ENCODE measurements around the gene TRIO.

Gene TRIO

DNA sequence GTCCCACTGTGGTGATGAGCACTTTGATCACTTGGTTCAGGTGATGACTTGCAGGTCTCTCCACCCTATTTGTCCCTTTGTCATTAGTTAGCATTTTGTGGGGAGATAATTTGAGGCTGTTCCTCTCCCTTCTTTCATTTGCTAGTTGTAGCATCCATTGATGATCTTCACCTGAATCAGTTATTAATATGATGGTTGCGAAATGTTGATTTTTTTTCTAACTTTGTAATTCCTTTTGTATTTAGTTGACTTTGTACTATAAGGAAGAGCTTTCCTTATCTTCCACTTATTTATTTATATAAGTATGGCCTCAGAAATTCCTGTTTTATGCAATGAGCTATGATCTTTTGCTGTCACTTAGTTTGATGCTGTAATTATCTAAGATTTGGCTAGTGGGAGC lies 12.6 kb downstream of the TRIO start:
- peak overlapping the region in 10 of 11 experiments; percentile 70 to 89 (median 78); a peak in 19 of 22 replicates for H3K27ac ChIP-seq
- no peaks in the 10 kb centered on the region for H3K27me3 ChIP-seq
- peaks cover 24 to 100% (median 95%) of the 10 kb centered on the region in 11 experiments for H4K20me1 ChIP-seq
- peak overlapping the region; percentile 76 to 93 (median 87) for H3K4me2 ChIP-seq
- H3K36me3 ChIP-seq = peaks cover 0 to 16% (median 5%) of the 10 kb centered on the region in 11 experiments; a peak in 6 of 22 replicates
- H3K4me1 ChIP-seq = peaks cover 69 to 88% (median 83%) of the 10 kb centered on the region in 10 experiments
- H3K9ac ChIP-seq = peak overlapping the region in 8 of 11 experiments; percentile 66 to 79 (median 72); a peak in 13 of 22 replicates
- H3K4me3 ChIP-seq = peak overlapping the region in 5 of 10 experiments; percentile 33 to 54 (median 42); a peak in 5 of 20 replicates
- peak in 1 of 11 experiments; percentile 55; a peak in 1 of 22 replicates for TF ChIP-seq Cebpa-rat (IDR thresholded peaks at IDR 0.05)
- H3K9me3 ChIP-seq (replicated peaks in 1 of 11) = peaks cover 0 to 5% (median 2%) of the 10 kb centered on the region in 11 experiments; a peak in 9 of 22 replicates

DNA sequence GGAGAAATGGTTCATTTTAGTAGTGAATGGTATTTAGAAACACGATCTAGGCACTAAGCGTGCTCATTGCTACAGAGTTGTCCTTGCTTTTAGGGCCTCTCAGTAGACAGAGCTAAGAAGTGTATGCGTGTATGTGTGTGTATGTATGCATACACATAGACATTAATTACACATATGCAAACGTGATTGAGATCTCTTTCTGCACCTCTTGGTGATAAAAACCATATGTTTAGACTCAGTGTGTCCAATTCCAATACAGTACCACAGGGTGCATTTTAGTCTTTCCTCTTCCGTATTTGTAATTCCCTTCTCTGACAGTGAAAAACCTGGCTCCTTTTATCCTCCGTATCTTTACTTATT lies 13.1 kb downstream of the TRIO start:
- Histone ChIP-seq H3K27ac (peak overlapping the region in 10 of 11 experiments; percentile 69 to 89 (median 78); a peak in 21 of 22 replicates), H3K36me3 (peaks cover 0 to 21% (median 6%) of the 10 kb centered on the region in 11 experiments; a peak in 7 of 22 replicates), H3K4me2 (peak overlapping the region; percentile 76 to 93 (median 87)), H3K27me3 (no peaks in the 10 kb centered on the region), H3K9me3 (replicated peaks in 1 of 11) (peaks cover 0 to 11% (median 7%) of the 10 kb centered on the region in 11 experiments; a peak in 16 of 22 replicates), H3K4me1 (peaks cover 66 to 92% (median 84%) of the 10 kb centered on the region in 10 experiments), H3K9ac (peak overlapping the region; percentile 62 to 79 (median 71); a peak in 19 of 22 replicates), H3K4me3 (peak overlapping the region; percentile 23 to 54 (median 38); a peak in 15 of 20 replicates), H4K20me1 (peaks cover 20 to 100% (median 95%) of the 10 kb centered on the region in 11 experiments)
- TF ChIP-seq Cebpa-rat (IDR thresholded peaks at IDR 0.05) = no peak

DNA sequence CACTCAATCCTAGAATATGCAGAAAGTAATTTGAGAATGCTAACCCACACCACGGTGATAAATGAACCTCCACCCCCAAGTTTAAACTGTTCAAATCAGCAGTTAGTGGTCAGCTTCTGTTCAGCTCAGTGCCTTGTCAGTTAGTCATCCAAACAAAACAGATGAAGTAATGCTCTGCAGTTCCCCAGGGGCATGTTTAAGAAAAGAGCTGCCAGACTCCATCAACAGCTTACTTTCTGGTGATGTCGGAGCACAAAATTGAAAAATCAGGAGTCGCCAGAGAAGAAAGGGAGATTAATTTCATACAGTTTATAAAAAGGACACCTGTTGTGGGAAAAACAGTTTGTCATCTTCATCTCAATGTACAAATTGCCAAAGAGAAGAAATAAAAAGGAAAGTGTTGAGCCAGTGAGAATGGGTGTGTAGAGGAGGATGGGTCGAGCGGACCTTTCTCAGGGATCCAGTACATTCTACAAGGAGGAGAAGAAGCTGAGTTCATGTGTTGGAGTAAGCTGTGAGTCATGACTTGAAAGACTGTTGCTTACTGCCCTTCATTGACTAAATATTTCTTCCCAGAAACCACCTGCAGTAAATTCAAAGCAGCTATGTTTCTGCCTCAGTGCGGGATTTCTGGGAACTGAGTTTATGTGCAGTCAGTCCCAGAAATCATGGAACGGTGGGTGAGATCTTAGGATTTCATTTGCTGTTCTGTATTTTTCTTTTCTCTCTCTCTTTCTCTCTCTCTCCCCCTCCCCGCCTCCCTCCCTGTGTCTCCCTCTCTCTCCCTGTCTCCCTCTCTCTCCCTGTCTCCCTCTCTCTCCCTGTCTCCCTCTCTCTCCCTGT lies 13.7 kb downstream of the TRIO start:
- Histone ChIP-seq H3K4me3 (peak overlapping the region; percentile 23 to 54 (median 38); a peak in 19 of 20 replicates), H3K4me1 (peaks cover 66 to 93% (median 84%) of the 10 kb centered on the region in 10 experiments), H3K9me3 (replicated peaks in 1 of 11) (peaks cover 0 to 17% (median 13%) of the 10 kb centered on the region in 11 experiments; a peak in 17 of 22 replicates), H3K27me3 (no peaks in the 10 kb centered on the region), H3K36me3 (peaks cover 0 to 27% (median 8%) of the 10 kb centered on the region in 11 experiments; a peak in 7 of 22 replicates), H3K4me2 (peak overlapping the region; percentile 76 to 93 (median 87)), H4K20me1 (peaks cover 20 to 100% (median 94%) of the 10 kb centered on the region in 11 experiments), H3K27ac (peak overlapping the region; percentile 15 to 89 (median 78); a peak in 21 of 22 replicates), H3K9ac (peak overlapping the region; percentile 62 to 79 (median 71))
- TF ChIP-seq Cebpa-rat (IDR thresholded peaks at IDR 0.05) = no peak

DNA sequence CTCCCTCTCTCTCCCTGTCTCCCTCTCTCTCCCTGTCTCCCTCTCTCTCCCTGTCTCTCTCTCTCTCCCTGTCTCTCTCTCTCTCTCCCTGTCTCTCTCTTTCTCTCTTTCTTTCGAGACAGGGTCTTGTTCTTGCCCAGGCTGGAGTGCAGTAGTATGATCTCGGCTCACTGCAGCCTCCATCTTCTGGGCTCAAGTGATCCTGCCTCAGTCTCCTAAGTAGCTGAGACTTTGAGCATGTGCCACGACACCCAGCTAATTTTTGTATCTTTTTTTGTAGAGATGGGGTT lies 14.3 kb downstream of the TRIO start:
- peaks cover 65 to 88% (median 80%) of the 10 kb centered on the region in 10 experiments for H3K4me1 ChIP-seq
- peak overlapping the region in 7 of 10 experiments; percentile 38 to 54 (median 42); a peak in 11 of 20 replicates for H3K4me3 ChIP-seq
- H3K27me3 ChIP-seq = no peaks in the 10 kb centered on the region
- H3K4me2 ChIP-seq = peak overlapping the region; percentile 76 to 93 (median 87)
- no peak for TF ChIP-seq Cebpa-rat (IDR thresholded peaks at IDR 0.05)
- peaks cover 0 to 22% (median 19%) of the 10 kb centered on the region in 11 experiments; a peak in 17 of 22 replicates for H3K9me3 ChIP-seq (replicated peaks in 1 of 11)
- H3K36me3 ChIP-seq = peaks cover 0 to 33% (median 8%) of the 10 kb centered on the region in 11 experiments; a peak in 9 of 22 replicates
- H3K9ac ChIP-seq = peak overlapping the region; percentile 62 to 79 (median 71); a peak in 21 of 22 replicates
- H3K27ac ChIP-seq = peak overlapping the region; percentile 15 to 89 (median 78); a peak in 21 of 22 replicates
- peaks cover 20 to 100% (median 93%) of the 10 kb centered on the region in 11 experiments for H4K20me1 ChIP-seq

DNA sequence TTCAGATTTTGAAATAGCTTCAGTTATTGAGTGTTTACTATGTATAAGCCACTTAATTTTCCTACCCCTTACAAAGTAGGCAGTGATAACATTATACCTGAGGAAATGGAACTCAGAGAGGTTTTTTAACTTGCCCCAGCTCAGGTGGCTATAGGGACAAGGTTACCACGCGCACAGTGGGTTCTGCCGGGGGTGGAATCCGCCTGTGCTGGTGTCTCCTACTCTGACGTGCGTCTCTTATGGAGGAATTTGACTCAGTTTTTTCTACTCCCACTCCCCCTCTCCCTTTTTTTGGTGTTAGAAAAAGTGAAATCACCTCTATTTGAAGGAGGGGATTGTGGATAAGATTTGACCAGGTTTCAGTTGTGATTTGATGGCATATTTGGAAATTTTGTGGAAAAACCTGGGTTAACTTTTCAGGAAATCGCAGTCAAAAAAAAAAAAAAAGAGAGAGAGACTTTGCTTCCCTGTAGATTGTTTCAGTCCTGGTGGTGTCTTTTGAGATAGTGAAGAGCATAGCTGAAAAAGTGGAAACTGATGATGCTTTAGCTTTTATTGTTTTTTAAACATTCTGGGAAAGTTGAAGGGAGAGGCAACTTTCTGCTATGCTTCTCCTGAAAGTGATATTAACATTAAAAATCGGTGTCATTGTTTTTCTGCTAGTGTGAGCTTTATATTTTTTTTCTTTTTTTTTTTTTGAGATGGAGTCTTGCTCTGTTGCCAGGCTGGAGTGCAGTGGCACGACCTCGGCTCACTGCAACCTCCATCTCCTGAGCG lies 15.9 kb downstream of the TRIO start:
- Histone ChIP-seq H3K4me3 (no peak overlapping the region), H3K9ac (no peak overlapping the region; a peak in 1 of 22 replicates), H3K27me3 (no peaks in the 10 kb centered on the region), H3K9me3 (replicated peaks in 1 of 11) (peaks cover 15 to 39% (median 35%) of the 10 kb centered on the region in 11 experiments), H3K4me1 (peaks cover 49 to 72% (median 64%) of the 10 kb centered on the region in 10 experiments), H3K36me3 (peaks cover 0 to 49% (median 19%) of the 10 kb centered on the region in 11 experiments; a peak in 18 of 22 replicates), H4K20me1 (peaks cover 8 to 99% (median 76%) of the 10 kb centered on the region in 11 experiments; a peak in 19 of 22 replicates), H3K4me2 (peak overlapping the region in 9 of 11 experiments; percentile 2 to 90 (median 77); a peak in 16 of 22 replicates), H3K27ac (peak overlapping the region in 4 of 11 experiments; percentile 10 to 89 (median 48); a peak in 7 of 22 replicates)
- TF ChIP-seq Cebpa-rat (IDR thresholded peaks at IDR 0.05) = no peak

DNA sequence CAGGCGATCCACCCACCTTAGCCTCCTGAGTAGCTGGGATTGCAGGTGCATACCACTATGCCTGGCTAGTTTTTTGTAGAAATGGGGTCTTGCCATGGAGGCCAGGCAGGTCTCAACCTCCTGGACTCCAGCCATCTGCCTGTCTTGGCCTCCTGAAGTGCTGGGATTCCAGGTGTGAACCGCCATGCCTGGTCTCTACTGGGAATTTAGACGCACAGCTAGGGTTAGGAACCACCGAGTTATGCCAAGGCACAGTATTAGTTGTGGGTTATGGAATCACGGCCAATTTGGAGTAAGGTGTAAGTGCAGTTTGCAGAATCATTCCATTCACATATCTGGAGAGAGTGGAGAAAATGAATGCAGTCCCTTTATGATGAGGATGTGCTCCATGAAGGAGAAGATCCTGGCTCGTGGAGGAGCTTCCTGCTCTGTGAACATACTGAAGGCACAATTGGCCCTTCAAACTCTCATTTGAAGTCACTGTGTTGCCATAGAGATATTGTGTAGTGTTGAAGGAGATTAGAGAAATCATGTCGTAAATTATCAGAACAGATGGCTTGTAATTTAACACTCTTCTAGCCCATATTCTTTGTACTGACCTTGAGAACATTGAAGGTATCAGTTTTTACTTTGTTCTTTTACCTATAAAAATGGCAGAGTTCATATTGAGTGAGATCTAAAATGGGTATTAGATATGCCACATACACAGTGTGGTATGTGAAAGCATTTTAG lies 18.8 kb downstream of the TRIO start:
- H3K27me3 ChIP-seq = no peaks in the 10 kb centered on the region
- peaks cover 20 to 56% (median 46%) of the 10 kb centered on the region in 11 experiments for H3K9me3 ChIP-seq (replicated peaks in 1 of 11)
- H3K36me3 ChIP-seq = peaks cover 0 to 64% (median 30%) of the 10 kb centered on the region in 11 experiments; a peak in 19 of 22 replicates
- TF ChIP-seq Cebpa-rat (IDR thresholded peaks at IDR 0.05) = no peak
- no peak overlapping the region for H3K4me2 ChIP-seq
- H4K20me1 ChIP-seq = peaks cover 24 to 99% (median 78%) of the 10 kb centered on the region in 11 experiments; a peak in 21 of 22 replicates
- no peak overlapping the region for H3K4me3 ChIP-seq
- H3K4me1 ChIP-seq = peaks cover 39 to 61% (median 55%) of the 10 kb centered on the region in 10 experiments
- H3K27ac ChIP-seq = no peak overlapping the region
- H3K9ac ChIP-seq = no peak overlapping the region

DNA sequence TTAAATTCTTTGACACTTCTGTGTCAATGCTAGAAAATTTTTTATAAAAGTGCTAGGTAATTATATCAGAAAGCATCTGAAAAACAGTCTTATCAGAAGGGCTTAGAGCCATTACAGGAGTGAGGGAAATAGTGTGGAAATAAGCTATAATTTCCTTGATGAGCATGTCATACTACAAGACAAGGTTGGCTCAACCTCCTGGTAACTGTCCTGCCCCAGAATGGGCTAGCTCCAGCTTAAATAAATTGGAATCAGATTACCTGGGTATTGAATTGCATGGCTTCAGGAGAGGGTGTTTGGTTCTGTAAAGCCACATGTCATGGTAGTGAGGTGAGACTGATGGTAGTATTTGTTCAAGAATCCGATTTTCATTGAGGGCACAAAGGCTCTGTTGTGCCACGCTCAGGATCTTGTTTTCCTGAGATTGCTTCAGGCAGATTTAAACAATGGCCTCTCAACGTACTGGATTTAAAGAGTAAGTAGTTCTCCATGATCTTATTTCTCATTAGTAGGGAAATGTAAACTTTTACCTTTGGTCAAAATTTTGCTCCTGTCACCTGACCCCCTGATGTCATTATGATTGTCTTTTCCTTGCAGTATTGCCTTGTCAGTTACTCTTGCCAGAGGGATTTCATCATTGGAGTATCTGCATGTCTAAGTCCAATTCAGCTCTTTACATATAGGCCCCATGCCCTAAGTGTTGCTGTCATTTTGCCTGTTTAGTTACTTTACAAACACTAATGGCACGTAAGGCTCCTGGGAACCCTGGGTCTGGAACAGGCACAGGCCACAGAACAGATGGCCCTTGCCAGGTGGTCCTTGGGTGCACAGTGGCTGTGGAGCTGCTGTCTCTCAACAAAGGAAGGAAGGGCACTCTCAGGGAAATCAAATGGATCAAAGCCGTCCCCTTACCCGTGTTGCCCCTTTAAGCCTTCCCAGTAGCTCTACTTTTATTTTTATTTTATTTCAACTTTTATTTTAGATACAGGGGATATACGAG lies 21.3 kb downstream of the TRIO start:
- H3K9me3 ChIP-seq (replicated peaks in 1 of 11) = peaks cover 20 to 53% (median 46%) of the 10 kb centered on the region in 11 experiments
- no peak overlapping the region; a peak in 1 of 20 replicates for H3K4me3 ChIP-seq
- peak overlapping the region in 3 of 11 experiments; percentile 0 to 90 (median 37); a peak in 7 of 22 replicates for H3K4me2 ChIP-seq
- TF ChIP-seq Cebpa-rat (IDR thresholded peaks at IDR 0.05) = no peak
- H3K27me3 ChIP-seq = no peaks in the 10 kb centered on the region
- peaks cover 33 to 99% (median 81%) of the 10 kb centered on the region in 11 experiments; a peak in 20 of 22 replicates for H4K20me1 ChIP-seq
- H3K9ac ChIP-seq = no peak overlapping the region
- peaks cover 49 to 61% (median 54%) of the 10 kb centered on the region in 10 experiments for H3K4me1 ChIP-seq
- peaks cover 0 to 51% (median 30%) of the 10 kb centered on the region in 11 experiments; a peak in 19 of 22 replicates for H3K36me3 ChIP-seq
- H3K27ac ChIP-seq = no peak overlapping the region

Data from BLaER1 treated with 17β-estradiol and CSF1 and Interleukin-3, amounts not matched to agents 10 nM and 100 nM (cell line).